GM18909 (cell line): ENCODE data around the gene FERMT3.
A peak's percentile ranks its signal among the peaks of the same experiment; 100 is the strongest.
"Not testable (repeated sequence)": the region's sequence is repeated elsewhere in the genome, so short reads cannot be mapped to it uniquely, and the experiment has no call there.

ENCODE experiments used
- ATAC-seq: cut with Tn5 transposase; IDR thresholded peaks from one replicate; pipeline ENCODE4 v1.9.1; 2021; ENCODE audit warnings: mild to moderate bottlenecking; ENCODE audit not compliant: unreplicated experiment, poor library complexity

The FERMT3 gene

DNA sequence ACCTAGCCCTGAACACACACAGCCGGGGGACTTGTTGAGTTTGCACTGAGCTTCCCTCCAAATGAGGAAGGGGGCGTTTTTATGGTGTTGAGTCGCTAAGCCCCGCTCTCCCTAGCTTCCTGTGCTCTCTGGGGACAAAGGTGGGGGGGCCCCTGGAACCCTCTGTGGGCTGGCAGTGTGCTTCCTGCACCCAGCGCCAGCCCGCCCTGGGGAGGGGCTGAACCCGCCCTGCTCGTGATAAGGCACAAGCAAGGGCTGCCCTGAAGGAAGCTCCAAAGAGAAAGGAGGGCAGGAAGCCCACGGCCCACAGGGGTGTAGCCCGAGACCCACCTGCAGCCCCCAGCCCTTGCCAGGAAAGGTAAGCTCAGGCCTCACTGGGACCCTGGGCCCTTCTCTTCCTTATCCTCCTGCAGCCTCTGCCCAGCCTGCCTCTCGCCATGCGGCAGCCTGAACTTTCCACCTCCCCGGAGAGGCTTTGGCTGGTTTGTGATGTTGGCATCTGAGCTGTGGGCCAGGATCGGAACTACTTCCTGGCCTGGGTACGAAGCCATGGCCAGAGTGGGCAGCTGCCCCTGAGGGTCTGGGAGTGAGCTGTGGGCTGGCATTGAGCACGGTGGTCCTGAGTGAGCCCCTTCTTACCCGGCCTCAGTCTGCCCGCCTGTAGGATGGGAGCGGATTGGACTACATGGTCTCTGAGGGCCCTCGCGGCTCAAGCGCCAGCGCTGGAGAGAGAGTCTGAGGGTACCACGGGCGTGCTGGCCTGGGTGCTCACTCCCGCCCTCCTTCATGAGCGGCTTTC is at the start of gene FERMT3:
Gene FERMT3, plus strand, starts transcription at position 265 of the 799 bp plus-strand sequence. CDS start 644 bp downstream, outside the sequence.
- no peak for ATAC-seq

- ATAC-seq = no peak
Observed at GRCh38 chr11:64157631-64158394, 48.7 kb upstream of the FERMT3 start.

- no peak for ATAC-seq
Observed at GRCh38 chr11:64161037-64161436, 45.5 kb upstream of the FERMT3 start.

DNA sequence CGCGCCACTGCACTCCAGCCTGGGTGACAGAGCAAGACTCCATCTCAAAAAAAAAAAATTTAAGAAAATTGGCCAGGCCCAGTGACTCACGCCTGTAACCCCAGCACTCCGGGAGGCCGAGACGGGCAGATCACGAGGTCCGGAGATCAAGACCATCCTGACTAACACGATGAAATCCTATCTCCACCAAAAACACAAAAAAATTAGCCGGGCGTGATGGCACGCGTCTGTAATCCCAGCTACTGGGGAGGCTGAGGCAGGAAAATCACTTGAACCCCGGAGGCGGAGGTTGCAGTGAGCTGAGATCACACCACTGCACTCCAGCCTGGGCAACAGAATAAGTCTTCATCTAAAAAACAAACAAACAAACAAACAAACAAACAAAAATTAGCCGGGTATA is 43.8 kb upstream of the FERMT3 start:
- ATAC-seq = not testable (repeated sequence)

DNA sequence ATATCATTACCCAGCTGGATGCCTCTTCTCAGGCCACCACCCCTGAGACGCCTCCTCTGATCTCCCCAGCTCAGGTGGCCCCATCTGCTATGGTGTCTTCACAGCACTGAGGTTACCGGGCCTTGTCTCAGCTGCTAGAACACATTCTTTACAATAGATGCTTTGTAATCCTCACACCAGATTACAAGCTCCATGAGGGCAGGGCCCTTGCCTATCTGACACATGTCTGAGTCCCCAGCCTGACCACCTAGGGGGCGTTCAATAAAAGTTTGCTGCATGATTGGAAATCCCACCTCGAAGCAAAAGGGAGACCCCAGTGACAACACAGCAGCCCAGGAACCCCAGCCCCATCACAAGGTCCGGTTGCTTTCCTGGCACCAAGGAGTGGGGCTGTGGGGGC is 42.6 kb upstream of the FERMT3 start:
- ATAC-seq = no peak

GRCh38 chr11:64164392-64165312 is 41.9 kb upstream of the FERMT3 start:
- ATAC-seq = no peak

- ATAC-seq = peak; percentile 9
Observed at GRCh38 chr11:64165481-64165841, 41.1 kb upstream of the FERMT3 start.

- ATAC-seq = peak; percentile 84
Observed at GRCh38 chr11:64165842-64166635, 40.5 kb upstream of the FERMT3 start, which contains the start of gene MACROD1. TSS of gene MACROD1 (minus strand) at chr11:64166113. CDS start at chr11:64165994, 119 bp downstream.

DNA sequence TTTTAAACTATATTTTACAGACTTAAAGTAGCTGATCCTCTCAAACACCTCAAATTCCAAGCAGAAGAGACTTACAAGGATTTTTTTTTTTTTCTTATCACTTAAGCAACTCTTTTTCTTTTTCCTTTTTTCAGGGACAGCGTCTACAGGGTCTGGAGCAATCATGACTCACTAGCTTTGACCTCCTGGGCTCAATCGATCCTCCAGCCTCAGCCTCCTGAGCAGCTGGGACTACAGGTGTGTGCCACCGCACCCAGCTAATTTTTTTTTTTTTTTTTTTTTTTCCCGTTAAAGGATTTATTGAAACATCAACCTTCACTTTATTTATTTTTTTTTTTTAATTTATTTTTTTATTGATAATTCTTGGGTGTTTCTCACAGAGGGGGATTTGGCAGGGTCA is 36.1 kb upstream of the FERMT3 start:
- ATAC-seq = no peak

GRCh38 chr11:64173616-64174355 is 32.7 kb upstream of the FERMT3 start:
- no peak for ATAC-seq

DNA sequence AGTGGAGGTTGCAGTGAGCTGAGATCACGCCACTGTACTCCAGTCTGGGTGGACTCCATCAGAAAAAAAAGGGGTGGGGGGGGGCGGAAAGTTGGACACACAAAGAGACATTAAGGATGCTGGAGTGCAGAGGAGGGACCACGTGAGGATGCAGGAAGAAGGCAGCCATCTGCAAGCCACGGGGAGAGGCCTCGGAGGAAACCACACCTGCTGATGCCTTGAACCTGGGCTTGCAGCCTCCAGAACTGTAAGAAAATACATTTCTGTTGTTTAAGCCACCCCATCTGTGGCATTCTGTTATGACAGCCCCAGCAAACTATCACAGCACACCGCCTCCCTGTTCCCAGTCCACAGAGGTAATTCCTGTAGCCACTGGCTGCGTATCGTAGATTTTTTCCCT is 29.8 kb upstream of the FERMT3 start:
- no peak for ATAC-seq

DNA sequence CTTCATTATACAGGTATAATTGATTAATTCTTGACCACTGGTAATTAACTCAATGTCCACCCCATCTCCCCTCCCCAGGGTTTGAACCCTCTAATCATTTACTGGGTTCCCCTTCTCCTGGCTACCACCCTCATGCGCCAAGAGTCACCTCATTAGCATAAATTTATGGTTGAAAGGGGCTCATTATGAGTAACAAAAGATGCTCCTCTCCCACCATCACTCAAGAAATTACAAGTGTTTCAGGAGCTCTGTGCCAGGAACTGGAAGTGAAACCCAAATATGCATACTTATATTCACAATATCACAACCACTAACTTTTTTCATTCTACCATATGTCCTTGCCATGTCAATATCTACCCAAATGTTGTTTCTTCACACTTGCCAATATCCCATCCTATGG is 28.3 kb upstream of the FERMT3 start:
- ATAC-seq = no peak

- no peak for ATAC-seq
Observed at GRCh38 chr11:64178951-64179639, 27.4 kb upstream of the FERMT3 start.

- no peak for ATAC-seq
Observed at GRCh38 chr11:64180891-64181290, 25.6 kb upstream of the FERMT3 start.

GRCh38 chr11:64181506-64182411 is 24.8 kb upstream of the FERMT3 start:
- no peak for ATAC-seq

- no peak for ATAC-seq
Observed at GRCh38 chr11:64183890-64184289, 22.6 kb upstream of the FERMT3 start.

- peak; percentile 22 for ATAC-seq
Observed at GRCh38 chr11:64185175-64185692, 21.3 kb upstream of the FERMT3 start.
